K562 (cell line): ENCODE results near the gene UGP2. TPM values are rescaled to one million over a fixed set of nuclear protein-coding genes. Genes with fewer than 3 reads are reported as not detected.

Source experiments
- ATAC-seq: fragments of 200-7000 bp; cut with Tn5 transposase; 3 replicates; pipeline ENCODE4 v1.9.1; 2020; ENCODE audit warnings: moderate library complexity
- BruUV-seq: library from RNA; stranded (reverse); fragments of 400-500 nt; replicated peaks from 2 replicates; lab custom pipeline; 2021; lab: Mats Ljungman, UMichigan
- CTCF ChIA-PET: fragments of 300-600 bp; formaldehyde crosslinking; extraction: SDS; loops from one replicate; lab custom pipeline; 2021; ENCODE audit warnings: low intra/inter-chr PET ratio; lab: Yijun Ruan, JAX
- POLR2A ChIA-PET: fragments of 300-600, 350-650 bp; sonication (Branson Sonifier 250); formaldehyde crosslinking; extraction: SDS; loops from one replicate; lab custom pipeline; 2021; ENCODE audit warnings: antibody characterized with exemption, inconsistent platforms; lab: Yijun Ruan, JAX
- DNase-seq, 4 experiments: peaks; one replicate each; pipeline versions ENCODE4 v3.0.0 to v3.0.0-alpha.2; 2011 to 2018; ENCODE audit warnings: low spot score in 3 of 4, mixed read lengths in 3 of 4; ENCODE audit errors: extremely low read depth in 1 of 4
- FAIRE-seq: peaks from 2 replicates; lab custom pipeline; 2011; peaks lifted over from hg19 to GRCh38; lab: Jason Lieb, UNC
- H2AFZ ChIP-seq: 2 replicates; pipeline ENCODE4 v1.6.0; 2011; ENCODE audit warnings: low read depth, low read length, control low read depth, inconsistent platforms
- H3K27ac ChIP-seq: fragments of 200-600 bp; 3 replicates; pipeline ENCODE4 v1.8.0; 2011; ENCODE audit warnings: low read depth, mild to moderate bottlenecking, control low read depth, inconsistent platforms, low read length, moderate library complexity, mixed read lengths; ENCODE audit errors: extremely low read depth
- H3K27me3 ChIP-seq, 2 experiments: fragments of 300-600 bp in 1 of 2; 2 replicates in 1 of 2; 3 replicates in 1 of 2; pipeline versions ENCODE4 v1.6.0 to v1.8.0; 2011; ENCODE audit warnings: inconsistent platforms in 2 of 2, low read length in 2 of 2, mild to moderate bottlenecking in 1 of 2, mixed read lengths in 1 of 2, moderate library complexity in 1 of 2; ENCODE audit not compliant: control insufficient read depth in 2 of 2, insufficient read depth in 2 of 2
- H3K36me3 ChIP-seq: fragments of 300-600 bp; 3 replicates; pipeline ENCODE4 v1.8.0; 2011; ENCODE audit warnings: mild to moderate bottlenecking, low read length, inconsistent platforms; ENCODE audit not compliant: control insufficient read depth, insufficient read depth
- H3K4me1 ChIP-seq, 2 experiments: fragments of 200-600 bp in 1 of 2; replicated peaks in 1 of 2; 2 replicates in 1 of 2; 3 replicates in 1 of 2; pipeline versions ENCODE4 v1.5.1 to v1.8.0; 2011; ENCODE audit warnings: inconsistent platforms in 2 of 2, low read length in 2 of 2, mild to moderate bottlenecking in 1 of 2, mixed read lengths in 1 of 2, moderate library complexity in 1 of 2; ENCODE audit not compliant: control insufficient read depth in 2 of 2, insufficient read depth in 2 of 2
- H3K4me2 ChIP-seq: 2 replicates; pipeline ENCODE4 v1.6.1; 2011; ENCODE audit warnings: low read length, control low read depth, inconsistent platforms, mixed read lengths; ENCODE audit not compliant: insufficient read depth
- H3K4me3 ChIP-seq: fragments of 200-600 bp; sonication (generic), shearing (Covaris generic); 2 replicates; pipeline ENCODE4 v1.5.1; 2016; ENCODE audit warnings: control low read depth, inconsistent platforms
- H3K79me2 ChIP-seq: fragments of 200-600 bp; 3 replicates; pipeline ENCODE4 v1.8.0; 2011; ENCODE audit warnings: low read length, inconsistent platforms; ENCODE audit not compliant: control insufficient read depth, insufficient read depth
- H3K9ac ChIP-seq, 2 experiments: 2 replicates each; pipeline versions ENCODE4 v1.6.0 to v1.6.1; 2011; ENCODE audit warnings: low read depth in 2 of 2, low read length in 2 of 2, control low read depth in 1 of 2, inconsistent platforms in 1 of 2, mild to moderate bottlenecking in 1 of 2, mixed read lengths in 1 of 2; ENCODE audit not compliant: insufficient read depth in 1 of 2
- H3K9me1 ChIP-seq: one replicate; pipeline ENCODE4 v1.6.0; 2011; ENCODE audit warnings: inconsistent platforms, mild to moderate bottlenecking, low read length, moderate library complexity; ENCODE audit not compliant: control insufficient read depth, insufficient read depth
- H3K9me3 ChIP-seq: replicated peaks from 2 replicates; pipeline ENCODE4 v1.5.1; 2011; ENCODE audit warnings: low read depth, low read length, inconsistent platforms; ENCODE audit not compliant: control insufficient read depth, insufficient read depth
- H4K20me1 ChIP-seq: replicated peaks from 2 replicates; pipeline ENCODE4 v1.6.1; 2011; ENCODE audit warnings: low read length, inconsistent platforms, mixed read lengths; ENCODE audit not compliant: control insufficient read depth, insufficient read depth
- CAMTA2 ChIP-seq: fragments of 250-450 bp; sonication (Bioruptor Pico); conservative IDR thresholded peaks from 2 replicates; pipeline ENCODE4 v1.5.1; 2022
- HMG20B ChIP-seq: fragments of 250-450 bp; sonication (Bioruptor Pico); IDR thresholded peaks from 2 replicates; pipeline ENCODE4 v1.5.0; 2021; ENCODE audit warnings: mild to moderate bottlenecking
- MTA1 ChIP-seq: fragments of 450-650 bp; IDR thresholded peaks from 2 replicates; pipeline ENCODE4 v1.6.1; 2017; ENCODE audit warnings: borderline replicate concordance
- NFIX ChIP-seq: fragments of 250-450 bp; sonication (Bioruptor Pico); IDR thresholded peaks from 2 replicates; pipeline ENCODE4 v1.4.0; 2020; ENCODE audit warnings: low read depth, mild to moderate bottlenecking, moderate library complexity
- SRSF7 ChIP-seq: fragments of 200-400 bp; formaldehyde crosslinking; optimal IDR thresholded peaks from 2 replicates; pipeline ENCODE3; 2017; ENCODE audit warnings: mild to moderate bottlenecking, low read depth, low read length
- ZNF174 ChIP-seq: fragments of 250-450 bp; sonication (Bioruptor Pico); IDR thresholded peaks from 2 replicates; pipeline ENCODE4 v1.4.0; 2020; ENCODE audit warnings: mild to moderate bottlenecking
- ZNF444 ChIP-seq: fragments of 250-450 bp; sonication (Bioruptor Pico); IDR thresholded peaks from 2 replicates; pipeline ENCODE4 v1.4.0; 2020; ENCODE audit warnings: mild to moderate bottlenecking, moderate library complexity
- ZNF445 ChIP-seq: fragments of 250-450 bp; sonication (Bioruptor Pico); IDR thresholded peaks from 2 replicates; pipeline ENCODE4 v1.4.0; 2020; ENCODE audit warnings: low read depth, mild to moderate bottlenecking, moderate library complexity
- WGBS: fragments of 100-300 bp; shearing (Covaris generic); methylation state at CpG from one replicate; pipeline ENCODE4 v1.1.6; 2016; ENCODE audit warnings: low coverage, mixed read lengths; ENCODE audit not compliant: insufficient coverage; ENCODE audit errors: missing lambda C conversion rate; 5-methylcytosine and 5-hydroxymethylcytosine counted together
- in situ Hi-C: fragments of 300-500 bp; cut with MboI; formaldehyde crosslinking; loops from 4 replicates; pipeline ENCODE4 v1.15.0; 2018; ENCODE audit warnings: inconsistent platforms, mixed read lengths
- intact Hi-C: fragments of 100-400 bp; cut with micrococcal nuclease; formaldehyde crosslinking; loops from 2 replicates; pipeline ENCODE4 v1.14.2; 2022
- polyA plus RNA-seq, 8 experiments: library from polyadenylated mRNA; depleted of rRNA in 4 of 8; stranded (reverse) in 5 of 8; unstranded in 3 of 8; fragments of >200 nt; fragmentation: Nextera tagmentation in 2 of 8; fragmentation: Illumina TruSeq in 1 of 8; extraction: Ambion mirVana in 2 of 8; extraction: Trizol in 1 of 8; gene quantifications; 2 replicates each; pipeline versions ENCODE4 v1.2.1 to v1.2.3, GENCODE V29; 2011 to 2014; ENCODE audit warnings: inconsistent platforms in 1 of 8, missing spikeins in 1 of 8
- total RNA-seq, 7 experiments: library from RNA; depleted of rRNA in 6 of 7; stranded (reverse); fragments of >200 nt in 6 of 7; fragmentation: Illumina TruSeq in 2 of 7; extraction: Trizol in 2 of 7; gene quantifications; 2 replicates each; pipeline versions ENCODE4 v1.2.1 to v1.2.3, GENCODE V29; 2011 to 2021; ENCODE audit warnings: low replicate concordance in 1 of 7
- TF ChIP-seq, protein P1 (sequence below): sonication (generic); formaldehyde crosslinking; IDR thresholded peaks from 2 replicates; pipeline ENCODE4 v1.8.0; 2023; ENCODE audit warnings: missing genetic modification reagents, mild to moderate bottlenecking, borderline replicate concordance
- TF ChIP-seq, protein P2 (sequence below): fragments of 450-650 bp; IDR thresholded peaks from 2 replicates; pipeline ENCODE4 v1.6.1; 2017; ENCODE audit warnings: antibody characterized with exemption
- TF ChIP-seq, protein P3 (sequence below): fragments of 150-350 bp; conservative IDR thresholded peaks from 2 replicates; pipeline ENCODE4 v1.6.1; 2014; ENCODE audit warnings: low read length
- TF ChIP-seq, protein P4 (sequence below): fragments of 450-650 bp; IDR thresholded peaks from 2 replicates; pipeline ENCODE4 v1.6.1; 2016; ENCODE audit warnings: low read depth, mild to moderate bottlenecking, moderate library complexity

The UGP2 gene
- total and polyA plus RNA-seq, 9 of the 15 experiments (the other 6 are each of a cell fraction or from before 2014, with no cell fraction given), result 25.2 to 69.3 (median 58.9) TPM

DNA sequence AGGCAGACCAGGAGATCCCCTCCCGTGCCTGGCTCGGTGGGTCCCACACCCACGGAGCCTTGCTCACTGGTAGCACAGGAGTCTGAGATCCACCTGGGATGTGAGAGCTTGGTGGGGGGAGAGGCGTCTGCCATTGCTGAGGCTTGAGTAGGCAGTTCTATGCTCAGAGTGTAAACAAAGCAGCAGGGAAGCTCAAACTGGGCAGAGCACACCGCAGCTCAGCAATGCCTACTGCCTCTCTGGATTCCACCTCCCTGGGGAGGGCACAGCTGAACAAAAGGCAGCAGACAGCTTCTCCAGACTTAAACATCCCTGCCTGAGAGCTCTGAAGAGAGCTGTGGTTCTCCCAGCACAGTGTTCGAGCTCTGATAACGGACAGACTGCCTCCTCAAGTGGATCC lies 85.1 kb downstream of the UGP2 start:
- Histone ChIP-seq H3K9me3 (no peaks in the 10 kb centered on the region), H4K20me1 (no peaks in the 10 kb centered on the region; the same call in 1 of the 2 replicates), H3K9ac (no peak overlapping the region), H3K36me3 (peaks cover 5% of the 10 kb centered on the region; the same call in 1 of the 3 replicates), H3K4me2 (no peak overlapping the region), H3K79me2 (no peaks in the 10 kb centered on the region), H3K9me1 (no peaks in the 10 kb centered on the region), H3K4me3 (no peak overlapping the region), H2AFZ (no peak overlapping the region), H3K27ac (no peak overlapping the region), H3K4me1 (no peaks in the 10 kb centered on the region), H3K27me3 (no peaks in the 10 kb centered on the region)
- ChIA-PET CTCF (no interaction called here), POLR2A (interaction anchor here (0.7 kb wide), 1 partner anchor 53 kb away, joined by 3 read pairs; no protein-coding TSS in a partner anchor)
- intact Hi-C loops (no loop called here), in situ Hi-C loops (no loop called here)
- no peak for ATAC-seq
- 77% methylated on average over 6 of the region's 7 CpGs for WGBS
- no TSS peak for BruUV-seq
- DNase-seq, result no peak
- no peak for FAIRE-seq
- TF ChIP-seq, protein P1, sequence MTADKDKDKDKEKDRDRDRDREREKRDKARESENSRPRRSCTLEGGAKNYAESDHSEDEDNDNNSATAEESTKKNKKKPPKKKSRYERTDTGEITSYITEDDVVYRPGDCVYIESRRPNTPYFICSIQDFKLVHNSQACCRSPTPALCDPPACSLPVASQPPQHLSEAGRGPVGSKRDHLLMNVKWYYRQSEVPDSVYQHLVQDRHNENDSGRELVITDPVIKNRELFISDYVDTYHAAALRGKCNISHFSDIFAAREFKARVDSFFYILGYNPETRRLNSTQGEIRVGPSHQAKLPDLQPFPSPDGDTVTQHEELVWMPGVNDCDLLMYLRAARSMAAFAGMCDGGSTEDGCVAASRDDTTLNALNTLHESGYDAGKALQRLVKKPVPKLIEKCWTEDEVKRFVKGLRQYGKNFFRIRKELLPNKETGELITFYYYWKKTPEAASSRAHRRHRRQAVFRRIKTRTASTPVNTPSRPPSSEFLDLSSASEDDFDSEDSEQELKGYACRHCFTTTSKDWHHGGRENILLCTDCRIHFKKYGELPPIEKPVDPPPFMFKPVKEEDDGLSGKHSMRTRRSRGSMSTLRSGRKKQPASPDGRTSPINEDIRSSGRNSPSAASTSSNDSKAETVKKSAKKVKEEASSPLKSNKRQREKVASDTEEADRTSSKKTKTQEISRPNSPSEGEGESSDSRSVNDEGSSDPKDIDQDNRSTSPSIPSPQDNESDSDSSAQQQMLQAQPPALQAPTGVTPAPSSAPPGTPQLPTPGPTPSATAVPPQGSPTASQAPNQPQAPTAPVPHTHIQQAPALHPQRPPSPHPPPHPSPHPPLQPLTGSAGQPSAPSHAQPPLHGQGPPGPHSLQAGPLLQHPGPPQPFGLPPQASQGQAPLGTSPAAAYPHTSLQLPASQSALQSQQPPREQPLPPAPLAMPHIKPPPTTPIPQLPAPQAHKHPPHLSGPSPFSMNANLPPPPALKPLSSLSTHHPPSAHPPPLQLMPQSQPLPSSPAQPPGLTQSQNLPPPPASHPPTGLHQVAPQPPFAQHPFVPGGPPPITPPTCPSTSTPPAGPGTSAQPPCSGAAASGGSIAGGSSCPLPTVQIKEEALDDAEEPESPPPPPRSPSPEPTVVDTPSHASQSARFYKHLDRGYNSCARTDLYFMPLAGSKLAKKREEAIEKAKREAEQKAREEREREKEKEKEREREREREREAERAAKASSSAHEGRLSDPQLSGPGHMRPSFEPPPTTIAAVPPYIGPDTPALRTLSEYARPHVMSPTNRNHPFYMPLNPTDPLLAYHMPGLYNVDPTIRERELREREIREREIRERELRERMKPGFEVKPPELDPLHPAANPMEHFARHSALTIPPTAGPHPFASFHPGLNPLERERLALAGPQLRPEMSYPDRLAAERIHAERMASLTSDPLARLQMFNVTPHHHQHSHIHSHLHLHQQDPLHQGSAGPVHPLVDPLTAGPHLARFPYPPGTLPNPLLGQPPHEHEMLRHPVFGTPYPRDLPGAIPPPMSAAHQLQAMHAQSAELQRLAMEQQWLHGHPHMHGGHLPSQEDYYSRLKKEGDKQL (CRISPR knock-in tag), result no peak
- TF ChIP-seq MTA1 (no peak), NFIX (no peak), HMG20B (no peak), ZNF445 (CRISPR knock-in tag) (no peak), SRSF7 (no peak), ZNF174 (CRISPR knock-in tag) (no peak), CAMTA2 (CRISPR knock-in tag) (no peak), ZNF444 (CRISPR knock-in tag) (no peak)
- TF ChIP-seq, protein P2, sequence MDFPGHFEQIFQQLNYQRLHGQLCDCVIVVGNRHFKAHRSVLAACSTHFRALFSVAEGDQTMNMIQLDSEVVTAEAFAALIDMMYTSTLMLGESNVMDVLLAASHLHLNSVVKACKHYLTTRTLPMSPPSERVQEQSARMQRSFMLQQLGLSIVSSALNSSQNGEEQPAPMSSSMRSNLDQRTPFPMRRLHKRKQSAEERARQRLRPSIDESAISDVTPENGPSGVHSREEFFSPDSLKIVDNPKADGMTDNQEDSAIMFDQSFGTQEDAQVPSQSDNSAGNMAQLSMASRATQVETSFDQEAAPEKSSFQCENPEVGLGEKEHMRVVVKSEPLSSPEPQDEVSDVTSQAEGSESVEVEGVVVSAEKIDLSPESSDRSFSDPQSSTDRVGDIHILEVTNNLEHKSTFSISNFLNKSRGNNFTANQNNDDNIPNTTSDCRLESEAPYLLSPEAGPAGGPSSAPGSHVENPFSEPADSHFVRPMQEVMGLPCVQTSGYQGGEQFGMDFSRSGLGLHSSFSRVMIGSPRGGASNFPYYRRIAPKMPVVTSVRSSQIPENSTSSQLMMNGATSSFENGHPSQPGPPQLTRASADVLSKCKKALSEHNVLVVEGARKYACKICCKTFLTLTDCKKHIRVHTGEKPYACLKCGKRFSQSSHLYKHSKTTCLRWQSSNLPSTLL, result no peak
- TF ChIP-seq, protein P3, sequence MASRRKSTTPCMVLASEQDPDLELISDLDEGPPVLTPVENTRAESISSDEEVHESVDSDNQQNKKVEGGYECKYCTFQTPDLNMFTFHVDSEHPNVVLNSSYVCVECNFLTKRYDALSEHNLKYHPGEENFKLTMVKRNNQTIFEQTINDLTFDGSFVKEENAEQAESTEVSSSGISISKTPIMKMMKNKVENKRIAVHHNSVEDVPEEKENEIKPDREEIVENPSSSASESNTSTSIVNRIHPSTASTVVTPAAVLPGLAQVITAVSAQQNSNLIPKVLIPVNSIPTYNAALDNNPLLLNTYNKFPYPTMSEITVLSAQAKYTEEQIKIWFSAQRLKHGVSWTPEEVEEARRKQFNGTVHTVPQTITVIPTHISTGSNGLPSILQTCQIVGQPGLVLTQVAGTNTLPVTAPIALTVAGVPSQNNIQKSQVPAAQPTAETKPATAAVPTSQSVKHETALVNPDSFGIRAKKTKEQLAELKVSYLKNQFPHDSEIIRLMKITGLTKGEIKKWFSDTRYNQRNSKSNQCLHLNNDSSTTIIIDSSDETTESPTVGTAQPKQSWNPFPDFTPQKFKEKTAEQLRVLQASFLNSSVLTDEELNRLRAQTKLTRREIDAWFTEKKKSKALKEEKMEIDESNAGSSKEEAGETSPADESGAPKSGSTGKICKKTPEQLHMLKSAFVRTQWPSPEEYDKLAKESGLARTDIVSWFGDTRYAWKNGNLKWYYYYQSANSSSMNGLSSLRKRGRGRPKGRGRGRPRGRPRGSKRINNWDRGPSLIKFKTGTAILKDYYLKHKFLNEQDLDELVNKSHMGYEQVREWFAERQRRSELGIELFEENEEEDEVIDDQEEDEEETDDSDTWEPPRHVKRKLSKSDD, result no peak
- TF ChIP-seq, protein P4, sequence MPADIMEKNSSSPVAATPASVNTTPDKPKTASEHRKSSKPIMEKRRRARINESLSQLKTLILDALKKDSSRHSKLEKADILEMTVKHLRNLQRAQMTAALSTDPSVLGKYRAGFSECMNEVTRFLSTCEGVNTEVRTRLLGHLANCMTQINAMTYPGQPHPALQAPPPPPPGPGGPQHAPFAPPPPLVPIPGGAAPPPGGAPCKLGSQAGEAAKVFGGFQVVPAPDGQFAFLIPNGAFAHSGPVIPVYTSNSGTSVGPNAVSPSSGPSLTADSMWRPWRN, result no peak
